K562 (cell line): ENCODE data around the gene COX15. TPM values are rescaled to one million over a fixed set of nuclear protein-coding genes. Genes with fewer than 3 reads are reported as not detected.

Experiments
- ATAC-seq: fragments of 200-7000 bp; cut with Tn5 transposase; 3 replicates; pipeline ENCODE4 v1.9.1; 2020; ENCODE audit warnings: moderate library complexity
- BruUV-seq: library from RNA; stranded (reverse); fragments of 400-500 nt; replicated peaks from 2 replicates; lab custom pipeline; 2021; lab: Mats Ljungman, UMichigan
- CTCF ChIA-PET: fragments of 300-600 bp; formaldehyde crosslinking; extraction: SDS; loops from one replicate; lab custom pipeline; 2021; ENCODE audit warnings: low intra/inter-chr PET ratio; lab: Yijun Ruan, JAX
- POLR2A ChIA-PET: fragments of 300-600, 350-650 bp; sonication (Branson Sonifier 250); formaldehyde crosslinking; extraction: SDS; loops from one replicate; lab custom pipeline; 2021; ENCODE audit warnings: antibody characterized with exemption, inconsistent platforms; lab: Yijun Ruan, JAX
- DNase-seq, 4 experiments: peaks; one replicate each; pipeline versions ENCODE4 v3.0.0 to v3.0.0-alpha.2; 2011 to 2018; ENCODE audit warnings: low spot score in 3 of 4, mixed read lengths in 3 of 4; ENCODE audit errors: extremely low read depth in 1 of 4
- FAIRE-seq: peaks from 2 replicates; lab custom pipeline; 2011; peaks lifted over from hg19 to GRCh38; lab: Jason Lieb, UNC
- H2AFZ ChIP-seq: 2 replicates; pipeline ENCODE4 v1.6.0; 2011; ENCODE audit warnings: low read depth, low read length, control low read depth, inconsistent platforms
- H3K27ac ChIP-seq: fragments of 200-600 bp; 3 replicates; pipeline ENCODE4 v1.8.0; 2011; ENCODE audit warnings: low read depth, mild to moderate bottlenecking, control low read depth, inconsistent platforms, low read length, moderate library complexity, mixed read lengths; ENCODE audit errors: extremely low read depth
- H3K27me3 ChIP-seq, 2 experiments: fragments of 300-600 bp in 1 of 2; 2 replicates in 1 of 2; 3 replicates in 1 of 2; pipeline versions ENCODE4 v1.6.0 to v1.8.0; 2011; ENCODE audit warnings: inconsistent platforms in 2 of 2, low read length in 2 of 2, mild to moderate bottlenecking in 1 of 2, mixed read lengths in 1 of 2, moderate library complexity in 1 of 2; ENCODE audit not compliant: control insufficient read depth in 2 of 2, insufficient read depth in 2 of 2
- H3K36me3 ChIP-seq: fragments of 300-600 bp; 3 replicates; pipeline ENCODE4 v1.8.0; 2011; ENCODE audit warnings: mild to moderate bottlenecking, low read length, inconsistent platforms; ENCODE audit not compliant: control insufficient read depth, insufficient read depth
- H3K4me1 ChIP-seq, 2 experiments: fragments of 200-600 bp in 1 of 2; replicated peaks in 1 of 2; 2 replicates in 1 of 2; 3 replicates in 1 of 2; pipeline versions ENCODE4 v1.5.1 to v1.8.0; 2011; ENCODE audit warnings: inconsistent platforms in 2 of 2, low read length in 2 of 2, mild to moderate bottlenecking in 1 of 2, mixed read lengths in 1 of 2, moderate library complexity in 1 of 2; ENCODE audit not compliant: control insufficient read depth in 2 of 2, insufficient read depth in 2 of 2
- H3K4me2 ChIP-seq: 2 replicates; pipeline ENCODE4 v1.6.1; 2011; ENCODE audit warnings: low read length, control low read depth, inconsistent platforms, mixed read lengths; ENCODE audit not compliant: insufficient read depth
- H3K4me3 ChIP-seq: fragments of 200-600 bp; sonication (generic), shearing (Covaris generic); 2 replicates; pipeline ENCODE4 v1.5.1; 2016; ENCODE audit warnings: control low read depth, inconsistent platforms
- H3K79me2 ChIP-seq: fragments of 200-600 bp; 3 replicates; pipeline ENCODE4 v1.8.0; 2011; ENCODE audit warnings: low read length, inconsistent platforms; ENCODE audit not compliant: control insufficient read depth, insufficient read depth
- H3K9ac ChIP-seq, 2 experiments: 2 replicates each; pipeline versions ENCODE4 v1.6.0 to v1.6.1; 2011; ENCODE audit warnings: low read depth in 2 of 2, low read length in 2 of 2, control low read depth in 1 of 2, inconsistent platforms in 1 of 2, mild to moderate bottlenecking in 1 of 2, mixed read lengths in 1 of 2; ENCODE audit not compliant: insufficient read depth in 1 of 2
- H3K9me1 ChIP-seq: one replicate; pipeline ENCODE4 v1.6.0; 2011; ENCODE audit warnings: inconsistent platforms, mild to moderate bottlenecking, low read length, moderate library complexity; ENCODE audit not compliant: control insufficient read depth, insufficient read depth
- H3K9me3 ChIP-seq: replicated peaks from 2 replicates; pipeline ENCODE4 v1.5.1; 2011; ENCODE audit warnings: low read depth, low read length, inconsistent platforms; ENCODE audit not compliant: control insufficient read depth, insufficient read depth
- H4K20me1 ChIP-seq: replicated peaks from 2 replicates; pipeline ENCODE4 v1.6.1; 2011; ENCODE audit warnings: low read length, inconsistent platforms, mixed read lengths; ENCODE audit not compliant: control insufficient read depth, insufficient read depth
- CEBPZ ChIP-seq: fragments of 150-350 bp; IDR thresholded peaks from 2 replicates; pipeline ENCODE4 v1.6.1; 2014; ENCODE audit warnings: low read depth, mild to moderate bottlenecking, low read length, borderline replicate concordance
- CREB3L1 ChIP-seq: fragments of 450-650 bp; IDR thresholded peaks from 2 replicates; pipeline ENCODE4 v1.6.1; 2014; ENCODE audit warnings: low read depth, mild to moderate bottlenecking, moderate library complexity, borderline replicate concordance
- EHMT2 ChIP-seq: fragments of 450-650 bp; IDR thresholded peaks from 2 replicates; pipeline ENCODE4 v1.6.1; 2018; ENCODE audit warnings: antibody characterized with exemption
- NRF1 ChIP-seq, 2 experiments: fragments of 450-650 bp; IDR thresholded peaks in 1 of 2; conservative IDR thresholded peaks in 1 of 2; 2 replicates each; pipeline ENCODE4 v1.6.1; 2014; ENCODE audit warnings: mild to moderate bottlenecking in 2 of 2
- PPARD ChIP-seq: fragments of 250-450 bp; sonication (Bioruptor Pico); IDR thresholded peaks from 2 replicates; pipeline ENCODE4 v1.8.0; 2022; ENCODE audit warnings: inconsistent platforms, mild to moderate bottlenecking, moderate library complexity
- PREB ChIP-seq: sonication (generic); formaldehyde crosslinking; IDR thresholded peaks from 2 replicates; pipeline ENCODE4 v1.8.1; 2023; ENCODE audit warnings: mild to moderate bottlenecking, missing genetic modification reagents
- SMC3 ChIP-seq: conservative IDR thresholded peaks from 2 replicates; pipeline ENCODE4 v1.6.1; 2011; ENCODE audit warnings: low read depth, low read length, improper control_type of control experiment; ENCODE audit not compliant: insufficient read depth
- TRIM28 ChIP-seq: fragments of 450-650 bp; IDR thresholded peaks from 2 replicates; pipeline ENCODE4 v1.6.1; 2017
- ZEB2 ChIP-seq: fragments of 450-650 bp; IDR thresholded peaks from 2 replicates; pipeline ENCODE4 v1.6.1; 2016
- ZNF217 ChIP-seq: sonication (generic); formaldehyde crosslinking; IDR thresholded peaks from 2 replicates; pipeline ENCODE4 v1.8.0; 2022; ENCODE audit warnings: mild to moderate bottlenecking, missing genetic modification reagents
- ZNF311 ChIP-seq: fragments of 250-450 bp; sonication (Bioruptor Pico); IDR thresholded peaks from 2 replicates; pipeline ENCODE4 v1.4.0; 2020; ENCODE audit warnings: mild to moderate bottlenecking, moderate library complexity
- WGBS: fragments of 100-300 bp; shearing (Covaris generic); methylation state at CpG from one replicate; pipeline ENCODE4 v1.1.6; 2016; ENCODE audit warnings: low coverage, mixed read lengths; ENCODE audit not compliant: insufficient coverage; ENCODE audit errors: missing lambda C conversion rate; 5-methylcytosine and 5-hydroxymethylcytosine counted together
- in situ Hi-C: fragments of 300-500 bp; cut with MboI; formaldehyde crosslinking; loops from 4 replicates; pipeline ENCODE4 v1.15.0; 2018; ENCODE audit warnings: inconsistent platforms, mixed read lengths
- intact Hi-C: fragments of 100-400 bp; cut with micrococcal nuclease; formaldehyde crosslinking; loops from 2 replicates; pipeline ENCODE4 v1.14.2; 2022
- polyA plus RNA-seq, 8 experiments: library from polyadenylated mRNA; depleted of rRNA in 4 of 8; stranded (reverse) in 5 of 8; unstranded in 3 of 8; fragments of >200 nt; fragmentation: Nextera tagmentation in 2 of 8; fragmentation: Illumina TruSeq in 1 of 8; extraction: Ambion mirVana in 2 of 8; extraction: Trizol in 1 of 8; gene quantifications; 2 replicates each; pipeline versions ENCODE4 v1.2.1 to v1.2.3, GENCODE V29; 2011 to 2014; ENCODE audit warnings: inconsistent platforms in 1 of 8, missing spikeins in 1 of 8
- total RNA-seq, 7 experiments: library from RNA; depleted of rRNA in 6 of 7; stranded (reverse); fragments of >200 nt in 6 of 7; fragmentation: Illumina TruSeq in 2 of 7; extraction: Trizol in 2 of 7; gene quantifications; 2 replicates each; pipeline versions ENCODE4 v1.2.1 to v1.2.3, GENCODE V29; 2011 to 2021; ENCODE audit warnings: low replicate concordance in 1 of 7
- TF ChIP-seq, protein P1 (sequence below): fragments of 450-650 bp; IDR thresholded peaks from 2 replicates; pipeline ENCODE4 v1.6.1; 2016; ENCODE audit warnings: missing biosample characterization, missing genetic modification characterization

COX15 gene
- total and polyA plus RNA-seq, 9 of the 15 experiments (the other 6 are each of a cell fraction or from before 2014, with no cell fraction given): 17.4 to 45.1 (median 23.7) TPM

- TF ChIP-seq EHMT2 (no peak), ZNF217 (no peak), SMC3 (no peak), TRIM28 (no peak), NRF1 (conservative IDR thresholded peaks at IDR 0.05 in 1 of 2, IDR thresholded peaks at IDR 0.05 in 1 of 2) (no peak)
- TF ChIP-seq, protein P1, sequence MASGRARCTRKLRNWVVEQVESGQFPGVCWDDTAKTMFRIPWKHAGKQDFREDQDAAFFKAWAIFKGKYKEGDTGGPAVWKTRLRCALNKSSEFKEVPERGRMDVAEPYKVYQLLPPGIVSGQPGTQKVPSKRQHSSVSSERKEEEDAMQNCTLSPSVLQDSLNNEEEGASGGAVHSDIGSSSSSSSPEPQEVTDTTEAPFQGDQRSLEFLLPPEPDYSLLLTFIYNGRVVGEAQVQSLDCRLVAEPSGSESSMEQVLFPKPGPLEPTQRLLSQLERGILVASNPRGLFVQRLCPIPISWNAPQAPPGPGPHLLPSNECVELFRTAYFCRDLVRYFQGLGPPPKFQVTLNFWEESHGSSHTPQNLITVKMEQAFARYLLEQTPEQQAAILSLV (tag): no peak
- TF ChIP-seq, all 486 proteins: peak for 0
Measured at GRCh38 chr10:99766302-99766681, 34.4 kb upstream of the COX15 start (continued).

DNA sequence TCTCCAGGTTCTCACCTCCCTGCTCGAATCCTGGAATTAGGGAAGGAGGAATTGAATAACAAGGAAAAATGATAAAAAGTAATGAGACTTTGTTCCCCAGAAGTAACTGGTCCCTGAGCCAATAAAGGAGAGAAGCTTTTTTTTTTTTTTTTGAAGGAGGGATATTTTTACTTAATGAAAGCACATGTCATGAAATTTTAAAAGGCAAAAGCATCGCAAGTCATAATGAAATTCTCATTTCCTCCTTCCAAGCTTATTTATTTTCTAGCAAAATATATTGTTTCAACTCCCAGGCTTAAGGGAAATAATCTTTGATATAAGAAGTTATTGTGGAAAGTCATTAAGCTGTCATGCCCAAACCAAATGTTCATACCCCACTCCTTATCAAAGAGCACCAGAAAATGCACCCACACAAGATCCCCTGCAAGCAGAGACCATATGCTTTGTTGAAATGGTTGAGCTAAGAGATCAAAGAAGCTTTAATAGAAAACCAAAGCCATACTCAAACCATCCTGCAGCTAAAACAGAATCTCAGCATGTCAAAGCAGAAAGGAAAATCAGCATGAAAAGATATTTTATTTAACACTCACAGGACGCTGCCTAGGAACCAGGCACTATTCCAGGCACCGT is 33.9 kb upstream of the COX15 start:
- no peaks in the 10 kb centered on the region for H3K9me1 ChIP-seq
- no peak for ATAC-seq
- H3K9me3 ChIP-seq: no peaks in the 10 kb centered on the region
- H3K27ac ChIP-seq: no peak overlapping the region
- no peak overlapping the region for H3K4me2 ChIP-seq
- H3K4me1 ChIP-seq: no peaks in the 10 kb centered on the region; a peak in 1 of 5 replicates
- FAIRE-seq: no peak
- CTCF ChIA-PET: no interaction called here
- no peaks in the 10 kb centered on the region; a peak in 1 of 5 replicates for H3K27me3 ChIP-seq
- no peaks in the 10 kb centered on the region for H3K36me3 ChIP-seq
- H3K4me3 ChIP-seq: no peak overlapping the region
- intact Hi-C loops (no loop called here), in situ Hi-C loops (no loop called here)
- H3K79me2 ChIP-seq: no peaks in the 10 kb centered on the region
- no TSS peak for BruUV-seq
- 3% methylated on average over 4 of the region's 4 CpGs for WGBS
- no peaks in the 10 kb centered on the region for H4K20me1 ChIP-seq
- POLR2A ChIA-PET: no interaction called here
- no peak overlapping the region for H2AFZ ChIP-seq
- no peak for DNase-seq
- no peak overlapping the region for H3K9ac ChIP-seq
- TF ChIP-seq PPARD: no peak
- no peak for TF ChIP-seq CEBPZ
- TF ChIP-seq ZNF311: no peak
- no peak for TF ChIP-seq CREB3L1
- TF ChIP-seq ZEB2: no peak
- no peak for TF ChIP-seq PREB (CRISPR knock-in tag)
